Heart left ventricle (tissue), 13 donors: ENCODE data around the gene L3HYPDH.

ENCODE experiments used
- POLR2A ChIP-seq, 2 donors: fragments of 450-650 bp; IDR thresholded peaks; one replicate each; pipeline ENCODE4 v1.6.1; 2017; ENCODE audit warnings: antibody characterized with exemption in 2 of 2, mild to moderate bottlenecking in 2 of 2, moderate library complexity in 2 of 2
- TF ChIP-seq, protein P1 (sequence below), 12 donors: fragments of 200-600 bp; sonication (generic) in 4 of 12; IDR thresholded peaks; one replicate each; pipeline versions ENCODE4 v1.5.0 to v1.8.0; 2018 to 2022; ENCODE audit warnings: antibody characterized with exemption in 12 of 12, mild to moderate bottlenecking in 5 of 12
- donor health status: ischemic (EF 13 %, LVEDD 7.1; RV severe dilation, severe dysfunction).
- donor health status: DM: no; HTN: yes; CAD: no.
- donor health status: DM: no; HTN: no; CAD: no.
- donor health status: ischemic (EF 25% LVEDD 6.9; RV normal size, moderate dysfunction).
- donor health status: ischemic (EF 25% LVEDD 5.7; RV mildly dilated, moderate dysfunction).
- donor health status: ischemic (EF 35%, LVEDD 5.7; RV mildly dilated, moderate dysfunction).
- donor health status: nonischemic (EF 11% LVEDD 7.7; RV severe dilation, severe dysfunction).
- donor health status: DM: yes; HTN: yes; CAD: no.
- donor health status: PGD.
- donor health status: ischemic (EF 29% LVEDD 5.4; RV normal size, mild dysfunction).
- donor health status: nonischemic (EF 23%, LVEDD 6.1; RV moderate dilation, normal function).

DNA sequence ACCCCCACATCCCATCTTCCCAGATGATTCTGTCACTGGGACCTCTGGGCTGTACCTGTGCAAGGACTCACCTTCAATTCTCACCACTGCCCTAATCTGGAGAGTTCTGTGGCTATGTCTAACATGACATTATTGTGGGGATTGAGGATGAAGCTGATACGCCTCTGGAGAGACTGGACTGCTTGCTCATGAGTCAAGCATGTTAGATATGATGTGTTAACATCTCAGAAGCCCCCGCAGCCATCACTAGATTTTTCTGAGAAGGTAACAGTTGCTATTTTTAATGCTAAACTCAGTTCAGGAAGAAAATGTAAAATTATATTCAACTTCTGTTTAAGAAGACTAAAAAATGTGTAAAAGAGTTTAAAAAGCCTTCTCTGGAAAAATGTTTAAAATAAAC lies 25.8 kb upstream of the L3HYPDH start:
- TF ChIP-seq, protein P1, sequence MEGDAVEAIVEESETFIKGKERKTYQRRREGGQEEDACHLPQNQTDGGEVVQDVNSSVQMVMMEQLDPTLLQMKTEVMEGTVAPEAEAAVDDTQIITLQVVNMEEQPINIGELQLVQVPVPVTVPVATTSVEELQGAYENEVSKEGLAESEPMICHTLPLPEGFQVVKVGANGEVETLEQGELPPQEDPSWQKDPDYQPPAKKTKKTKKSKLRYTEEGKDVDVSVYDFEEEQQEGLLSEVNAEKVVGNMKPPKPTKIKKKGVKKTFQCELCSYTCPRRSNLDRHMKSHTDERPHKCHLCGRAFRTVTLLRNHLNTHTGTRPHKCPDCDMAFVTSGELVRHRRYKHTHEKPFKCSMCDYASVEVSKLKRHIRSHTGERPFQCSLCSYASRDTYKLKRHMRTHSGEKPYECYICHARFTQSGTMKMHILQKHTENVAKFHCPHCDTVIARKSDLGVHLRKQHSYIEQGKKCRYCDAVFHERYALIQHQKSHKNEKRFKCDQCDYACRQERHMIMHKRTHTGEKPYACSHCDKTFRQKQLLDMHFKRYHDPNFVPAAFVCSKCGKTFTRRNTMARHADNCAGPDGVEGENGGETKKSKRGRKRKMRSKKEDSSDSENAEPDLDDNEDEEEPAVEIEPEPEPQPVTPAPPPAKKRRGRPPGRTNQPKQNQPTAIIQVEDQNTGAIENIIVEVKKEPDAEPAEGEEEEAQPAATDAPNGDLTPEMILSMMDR (IDR thresholded peaks at IDR 0.05): no peak
- no peak for TF ChIP-seq POLR2A (IDR thresholded peaks at IDR 0.05)
